ENCODE results near the gene POLR2F. TPM values are rescaled to one million over a fixed set of nuclear protein-coding genes. Genes with fewer than 3 reads are reported as not detected.
A peak's percentile ranks its signal among the peaks of the same experiment; 100 is the strongest.
"Not testable (repeated sequence)": the region's sequence is repeated elsewhere in the genome, so short reads cannot be mapped to it uniquely, and the experiment has no call there.

POLR2F gene
- total RNA-seq, 1 donor from 2014 or later = 137 TPM

GRCh38 chr22:37951305-37951704 lies 2.2 kb upstream of the POLR2F start:
- H3K27ac Mint-ChIP-seq (ENCODE audit: unreplicated experiment) = no peak overlapping the region
- no peaks in the 10 kb centered on the region for H3K36me3 Mint-ChIP-seq (ENCODE audit: low read depth)
- DNase-seq (ENCODE audit: low read depth, low spot score) = no peak
- no peaks in the 10 kb centered on the region for H3K27me3 Mint-ChIP-seq (ENCODE audit: low read depth)
- peak overlapping the region; percentile 78 for H3K4me3 Mint-ChIP-seq
- TF ChIP-seq, protein P1, sequence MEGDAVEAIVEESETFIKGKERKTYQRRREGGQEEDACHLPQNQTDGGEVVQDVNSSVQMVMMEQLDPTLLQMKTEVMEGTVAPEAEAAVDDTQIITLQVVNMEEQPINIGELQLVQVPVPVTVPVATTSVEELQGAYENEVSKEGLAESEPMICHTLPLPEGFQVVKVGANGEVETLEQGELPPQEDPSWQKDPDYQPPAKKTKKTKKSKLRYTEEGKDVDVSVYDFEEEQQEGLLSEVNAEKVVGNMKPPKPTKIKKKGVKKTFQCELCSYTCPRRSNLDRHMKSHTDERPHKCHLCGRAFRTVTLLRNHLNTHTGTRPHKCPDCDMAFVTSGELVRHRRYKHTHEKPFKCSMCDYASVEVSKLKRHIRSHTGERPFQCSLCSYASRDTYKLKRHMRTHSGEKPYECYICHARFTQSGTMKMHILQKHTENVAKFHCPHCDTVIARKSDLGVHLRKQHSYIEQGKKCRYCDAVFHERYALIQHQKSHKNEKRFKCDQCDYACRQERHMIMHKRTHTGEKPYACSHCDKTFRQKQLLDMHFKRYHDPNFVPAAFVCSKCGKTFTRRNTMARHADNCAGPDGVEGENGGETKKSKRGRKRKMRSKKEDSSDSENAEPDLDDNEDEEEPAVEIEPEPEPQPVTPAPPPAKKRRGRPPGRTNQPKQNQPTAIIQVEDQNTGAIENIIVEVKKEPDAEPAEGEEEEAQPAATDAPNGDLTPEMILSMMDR (conservative IDR thresholded peaks at IDR 0.05) = no peak
- H3K9me3 Mint-ChIP-seq = no peaks in the 10 kb centered on the region
- peaks cover 33% of the 10 kb centered on the region for H3K4me1 Mint-ChIP-seq

DNA sequence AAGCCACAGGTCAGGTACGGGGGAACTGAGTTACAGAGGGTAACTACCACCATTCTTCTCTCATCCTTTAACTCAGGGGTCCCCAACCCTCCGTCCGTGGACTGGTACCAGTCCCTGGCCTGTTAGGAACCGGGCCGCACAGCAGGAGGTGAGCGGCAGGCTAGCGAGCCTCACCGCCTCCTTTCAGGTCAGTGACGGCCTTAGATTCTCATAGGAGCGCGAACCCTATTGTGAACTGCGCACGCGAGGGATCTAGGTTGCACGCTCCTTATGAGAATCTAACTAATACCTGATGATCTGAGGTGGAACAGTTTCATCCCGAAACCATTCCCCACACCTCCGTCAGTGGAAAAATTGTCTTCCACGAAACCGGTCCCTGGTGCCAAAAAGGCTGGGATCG lies 870 bp upstream of the POLR2F start:
- Mint-ChIP-seq H3K4me1 (peaks cover 41% of the 10 kb centered on the region), H3K4me3 (peak overlapping the region; percentile 96)
- H3K9me3 Mint-ChIP-seq; H3K27me3 Mint-ChIP-seq (ENCODE audit: low read depth); H3K27ac Mint-ChIP-seq (ENCODE audit: unreplicated experiment); DNase-seq (ENCODE audit: low read depth, low spot score); H3K36me3 Mint-ChIP-seq (ENCODE audit: low read depth): not testable (repeated sequence)

DNA sequence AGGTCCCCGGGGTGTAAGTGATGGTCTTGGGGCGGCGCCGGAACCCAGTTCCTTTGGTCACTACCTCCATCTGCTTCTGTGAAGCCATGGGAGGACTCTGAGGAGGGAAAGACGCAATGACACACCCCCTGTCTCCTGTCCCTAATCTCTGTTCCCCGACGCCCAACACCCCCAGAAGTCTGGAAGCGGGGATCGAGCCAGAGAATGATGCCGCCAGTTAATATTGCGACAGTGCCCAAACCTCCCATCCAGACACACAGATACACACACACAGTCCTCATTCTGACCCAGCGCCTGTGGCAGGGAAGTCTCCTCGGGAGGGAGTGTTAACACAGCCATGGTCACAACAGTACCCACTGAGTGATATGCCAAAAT lies 450 bp upstream of the POLR2F start:
- Mint-ChIP-seq H3K27me3 (ENCODE audit: low read depth) (no peaks in the 10 kb centered on the region), H3K9me3 (no peaks in the 10 kb centered on the region), H3K36me3 (ENCODE audit: low read depth) (peaks cover 9% of the 10 kb centered on the region), H3K4me3 (peak overlapping the region; percentile 96), H3K27ac (ENCODE audit: unreplicated experiment) (peak overlapping the region; percentile 89), H3K4me1 (peaks cover 41% of the 10 kb centered on the region)
- TF ChIP-seq, protein P1 (conservative IDR thresholded peaks at IDR 0.05) = no peak
- no peak for DNase-seq (ENCODE audit: low read depth, low spot score)

GRCh38 chr22:37954686-37955085 lies 1.2 kb downstream of the POLR2F start:
- no peaks in the 10 kb centered on the region for H3K27me3 Mint-ChIP-seq (ENCODE audit: low read depth)
- no peaks in the 10 kb centered on the region for H3K9me3 Mint-ChIP-seq
- peaks cover 22% of the 10 kb centered on the region for H3K36me3 Mint-ChIP-seq (ENCODE audit: low read depth)
- H3K27ac Mint-ChIP-seq (ENCODE audit: unreplicated experiment) = no peak overlapping the region
- H3K4me1 Mint-ChIP-seq = peaks cover 41% of the 10 kb centered on the region
- TF ChIP-seq, protein P1 (conservative IDR thresholded peaks at IDR 0.05) = no peak
- peak overlapping the region; percentile 96 for H3K4me3 Mint-ChIP-seq
- DNase-seq (ENCODE audit: low read depth, low spot score) = no peak

- not testable (repeated sequence) for H3K9me3 Mint-ChIP-seq; H3K27me3 Mint-ChIP-seq (ENCODE audit: low read depth); H3K27ac Mint-ChIP-seq (ENCODE audit: unreplicated experiment); DNase-seq (ENCODE audit: low read depth, low spot score)
- H3K4me1 Mint-ChIP-seq = peaks cover 41% of the 10 kb centered on the region
- peaks cover 22% of the 10 kb centered on the region for H3K36me3 Mint-ChIP-seq (ENCODE audit: low read depth)
- H3K4me3 Mint-ChIP-seq = peak overlapping the region; percentile 25
These were observed 2.4 kb downstream of the POLR2F start for GRCh38 chr22:37955825-37956397.

GRCh38 chr22:37957232-37957631 lies 3.7 kb downstream of the POLR2F start:
- peaks cover 32% of the 10 kb centered on the region for H3K4me1 Mint-ChIP-seq
- H3K4me3 Mint-ChIP-seq = peak overlapping the region; percentile 75
- peaks cover 27% of the 10 kb centered on the region for H3K36me3 Mint-ChIP-seq (ENCODE audit: low read depth)
- no peak for DNase-seq (ENCODE audit: low read depth, low spot score)
- H3K9me3 Mint-ChIP-seq = no peaks in the 10 kb centered on the region
- TF ChIP-seq, protein P1 (conservative IDR thresholded peaks at IDR 0.05) = no peak
- H3K27me3 Mint-ChIP-seq (ENCODE audit: low read depth) = no peaks in the 10 kb centered on the region
- peak overlapping the region; percentile 86 for H3K27ac Mint-ChIP-seq (ENCODE audit: unreplicated experiment)

Measured in neural crest cell (in vitro differentiated cells).